Measurements from ENCODE around the gene CORO2B.

Gene CORO2B

DNA sequence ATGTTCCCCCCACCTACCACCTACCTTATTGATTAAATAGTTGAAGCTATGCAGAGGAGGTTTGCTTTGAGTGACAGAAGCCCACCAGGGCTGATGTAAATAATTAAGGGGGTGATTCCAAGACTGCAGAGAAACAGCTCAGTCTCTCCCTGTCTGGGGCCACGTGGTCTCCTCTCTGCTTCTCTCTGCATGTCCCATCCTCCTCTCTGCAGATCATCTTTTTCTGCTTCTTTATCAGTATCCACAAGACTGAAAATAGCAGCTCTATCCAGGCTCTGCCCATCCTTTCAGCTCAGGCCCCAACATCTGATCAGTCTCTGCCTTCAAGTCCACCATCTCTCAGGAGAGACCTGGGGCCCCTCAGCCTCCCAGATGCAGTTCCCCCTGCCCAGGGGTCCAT lies 131.1 kb downstream of the CORO2B start:
- DNase-seq, result no peak

DNA sequence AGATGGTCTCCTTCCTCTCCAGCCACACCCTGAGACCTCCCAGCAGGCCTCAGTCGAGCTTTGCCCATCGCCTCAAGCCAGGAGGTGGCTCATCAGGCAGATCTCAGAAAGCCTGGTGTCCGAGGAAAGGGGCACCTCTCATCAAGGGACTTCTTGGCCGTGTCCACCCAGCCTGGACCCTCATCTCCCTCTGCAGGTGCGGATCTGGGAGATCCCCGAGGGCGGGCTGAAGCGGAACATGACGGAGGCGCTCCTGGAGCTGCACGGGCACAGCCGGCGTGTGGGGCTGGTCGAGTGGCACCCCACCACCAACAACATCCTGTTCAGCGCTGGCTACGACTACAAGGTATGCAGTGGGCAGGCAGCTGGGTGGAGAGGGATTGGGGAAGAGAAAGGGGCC lies 131.7 kb downstream of the CORO2B start:
- no peak for DNase-seq

DNA sequence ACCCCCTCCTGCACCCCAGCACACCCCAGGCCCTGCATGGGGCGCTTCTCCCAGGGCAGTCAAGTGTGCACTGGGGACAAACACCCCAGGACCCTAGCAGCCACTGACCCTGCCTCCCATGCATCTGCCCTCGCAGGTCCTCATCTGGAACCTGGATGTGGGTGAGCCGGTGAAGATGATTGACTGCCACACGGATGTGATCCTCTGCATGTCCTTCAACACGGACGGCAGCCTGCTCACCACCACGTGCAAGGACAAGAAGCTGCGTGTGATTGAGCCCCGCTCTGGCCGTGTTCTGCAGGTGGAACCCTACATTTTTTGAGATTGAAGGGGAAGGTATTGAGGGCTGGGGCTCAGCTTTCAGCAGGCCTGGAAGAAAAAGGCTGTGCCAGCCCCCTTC lies 132.6 kb downstream of the CORO2B start:
- no peak for DNase-seq

DNA sequence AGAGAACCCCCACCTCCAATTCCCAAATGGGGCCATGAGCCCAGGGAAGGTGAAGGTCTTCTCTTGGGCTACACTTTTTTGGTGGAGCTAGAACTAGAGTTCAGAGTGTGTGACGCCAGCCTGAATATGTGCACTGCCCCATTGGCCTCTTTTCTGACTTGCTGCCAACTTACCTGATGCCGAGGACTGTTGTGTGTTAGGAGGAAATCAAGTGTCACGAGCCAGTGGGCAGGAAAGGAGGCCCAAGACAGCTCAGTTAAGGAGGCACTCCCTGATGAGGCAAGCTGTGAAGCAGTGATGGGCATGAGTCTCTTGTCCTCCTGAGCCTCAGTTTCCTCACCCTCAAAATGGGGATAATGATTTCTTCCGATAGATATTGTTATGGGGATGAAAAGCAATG lies 134.1 kb downstream of the CORO2B start:
- no peak for DNase-seq

DNA sequence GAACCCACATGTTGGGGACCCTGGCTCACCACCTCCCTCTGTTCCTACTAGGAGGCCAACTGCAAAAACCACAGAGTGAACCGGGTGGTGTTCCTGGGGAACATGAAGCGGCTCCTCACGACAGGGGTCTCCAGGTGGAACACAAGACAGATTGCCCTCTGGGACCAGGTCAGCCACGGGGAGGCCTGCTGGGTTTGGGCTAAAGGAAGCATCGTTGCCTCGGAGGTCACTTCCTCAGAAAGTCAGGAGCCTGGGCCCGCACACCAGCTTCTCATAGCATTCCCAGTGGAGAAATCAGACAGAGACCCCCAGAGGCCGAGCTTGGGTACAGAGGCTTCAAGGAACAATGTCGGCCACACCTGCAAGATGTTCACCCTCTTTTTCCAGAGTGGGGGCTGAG lies 135.1 kb downstream of the CORO2B start:
- DNase-seq, result no peak

DNA sequence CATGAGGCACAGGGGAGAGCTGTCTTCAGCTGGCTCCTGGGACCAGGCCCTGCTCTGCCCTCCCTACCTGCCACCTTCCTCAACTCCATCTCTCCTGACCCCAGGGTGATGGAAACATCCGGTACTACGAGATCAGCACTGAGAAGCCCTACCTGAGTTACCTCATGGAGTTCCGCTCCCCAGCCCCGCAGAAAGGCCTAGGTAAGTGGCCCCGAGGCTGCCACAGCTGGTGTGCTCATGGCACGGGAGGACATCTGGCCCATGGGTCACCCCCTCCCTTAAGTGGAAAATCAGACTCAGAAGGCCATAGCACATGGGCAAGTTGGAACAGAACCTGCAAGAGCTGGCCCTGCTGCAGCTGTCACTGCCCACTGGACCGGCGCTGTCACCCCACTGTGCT lies 136.3 kb downstream of the CORO2B start:
- no peak for DNase-seq

DNA sequence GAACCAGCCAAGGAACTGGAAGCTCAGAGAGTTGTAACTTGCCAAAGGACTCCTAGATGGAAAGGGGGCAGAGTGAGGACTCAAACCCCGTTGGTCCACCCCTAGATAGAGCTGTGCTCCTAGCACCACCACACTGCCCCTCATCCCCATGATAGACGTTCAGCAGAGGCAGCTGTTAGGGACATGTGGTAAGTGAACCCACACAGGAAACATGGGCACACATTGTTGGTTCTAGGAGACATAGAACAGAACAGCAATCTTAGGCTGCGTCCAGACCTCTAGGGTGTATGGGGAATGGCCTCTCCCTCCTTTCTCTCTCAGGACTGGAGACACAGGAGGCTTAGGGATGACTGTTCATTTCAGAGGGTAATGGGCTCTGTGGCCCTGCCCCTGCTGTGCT lies 139.2 kb downstream of the CORO2B start:
- no peak for DNase-seq

DNA sequence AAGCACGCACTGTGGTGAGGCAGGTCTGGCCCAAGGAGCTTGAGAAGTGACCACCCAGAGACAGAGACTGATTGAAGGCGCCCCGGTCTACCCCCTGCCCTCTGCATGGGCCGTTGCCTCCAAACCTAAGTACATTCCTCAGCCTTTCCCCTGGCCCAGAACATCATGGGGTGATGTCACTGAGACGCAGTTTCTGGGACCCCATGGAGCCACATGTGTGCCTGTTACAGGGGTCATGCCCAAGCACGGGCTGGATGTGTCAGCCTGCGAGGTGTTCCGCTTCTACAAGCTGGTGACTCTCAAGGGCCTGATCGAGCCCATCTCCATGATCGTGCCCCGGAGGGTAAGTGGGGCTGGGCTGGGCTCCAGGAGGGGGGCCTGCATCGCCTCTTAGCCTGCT lies 139.7 kb downstream of the CORO2B start:
- no peak for DNase-seq

DNA sequence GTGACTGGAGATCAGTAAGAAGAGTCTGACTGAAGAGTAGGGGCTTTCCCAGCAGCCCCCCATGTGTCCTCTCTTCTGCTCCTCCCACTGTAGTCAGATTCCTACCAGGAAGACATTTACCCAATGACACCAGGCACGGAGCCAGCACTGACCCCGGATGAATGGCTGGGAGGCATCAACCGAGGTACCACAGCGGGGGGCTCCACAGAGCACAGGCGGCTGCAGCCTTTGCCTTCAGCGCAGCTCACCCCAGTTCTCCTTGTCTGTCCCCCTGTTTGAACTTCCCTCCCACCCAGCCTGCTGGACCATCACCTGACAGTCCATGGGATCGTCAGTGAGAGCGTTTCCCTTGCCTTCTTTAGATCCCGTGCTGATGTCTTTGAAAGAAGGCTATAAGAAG lies 140.3 kb downstream of the CORO2B start:
- no peak for DNase-seq

DNA sequence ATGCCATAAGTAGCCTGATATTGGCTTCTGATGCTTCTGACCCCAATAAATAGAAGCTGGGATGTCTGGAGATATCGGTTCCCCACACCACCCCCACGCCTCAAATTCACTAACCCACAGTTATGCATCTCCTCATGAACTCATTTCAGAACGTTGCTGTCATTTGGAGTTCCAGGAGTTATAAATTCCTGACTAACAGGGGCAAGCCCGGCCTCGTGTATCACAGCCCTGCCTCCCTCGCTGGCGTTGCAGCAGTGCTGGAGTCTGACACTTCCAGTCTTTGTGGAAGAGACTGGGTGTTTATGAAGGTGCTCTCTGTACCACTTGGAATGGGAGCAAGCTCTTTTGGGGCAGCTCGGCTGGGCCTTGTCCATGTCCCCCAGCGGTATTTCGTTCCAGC lies 140.9 kb downstream of the CORO2B start:
- no peak for DNase-seq

DNA sequence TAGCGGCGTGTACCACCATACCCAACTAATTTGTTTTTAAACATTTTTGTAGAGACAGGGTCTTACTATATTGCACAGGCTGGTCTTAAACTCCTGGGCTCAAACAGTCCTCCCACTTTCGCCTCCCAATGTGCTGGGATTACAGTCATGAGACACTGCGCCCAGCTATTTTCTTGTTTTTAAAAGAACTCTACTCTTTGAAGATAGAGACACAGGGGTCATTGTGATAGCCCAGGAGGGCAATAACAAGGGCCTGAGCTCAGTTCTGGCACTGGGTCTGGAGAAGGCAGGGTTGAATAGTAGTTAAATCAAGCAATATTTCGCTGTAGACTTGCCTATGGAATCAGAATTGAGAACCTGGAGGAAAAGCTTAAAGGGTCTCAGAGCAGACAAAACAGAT lies 143.1 kb downstream of the CORO2B start:
- DNase-seq, result no peak

DNA sequence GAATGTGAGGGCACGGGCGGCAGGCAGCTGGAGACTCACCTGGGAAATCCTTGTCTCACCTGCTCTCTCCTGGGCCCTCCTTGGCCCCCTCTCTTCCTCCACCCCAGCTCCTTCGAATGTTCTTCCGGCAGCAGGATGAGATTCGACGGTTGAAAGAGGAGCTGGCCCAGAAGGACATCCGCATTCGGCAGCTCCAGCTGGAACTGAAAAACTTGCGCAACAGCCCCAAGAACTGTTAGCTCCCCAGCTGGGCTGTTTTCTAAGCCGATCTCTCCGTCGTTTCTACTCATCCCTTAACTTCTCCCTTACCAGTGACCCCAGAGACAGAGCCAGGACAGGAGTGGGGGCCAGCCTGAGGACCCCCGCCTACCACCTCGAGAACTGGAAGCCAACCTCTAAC lies 146.9 kb downstream of the CORO2B start:
- DNase-seq, result no peak

DNA sequence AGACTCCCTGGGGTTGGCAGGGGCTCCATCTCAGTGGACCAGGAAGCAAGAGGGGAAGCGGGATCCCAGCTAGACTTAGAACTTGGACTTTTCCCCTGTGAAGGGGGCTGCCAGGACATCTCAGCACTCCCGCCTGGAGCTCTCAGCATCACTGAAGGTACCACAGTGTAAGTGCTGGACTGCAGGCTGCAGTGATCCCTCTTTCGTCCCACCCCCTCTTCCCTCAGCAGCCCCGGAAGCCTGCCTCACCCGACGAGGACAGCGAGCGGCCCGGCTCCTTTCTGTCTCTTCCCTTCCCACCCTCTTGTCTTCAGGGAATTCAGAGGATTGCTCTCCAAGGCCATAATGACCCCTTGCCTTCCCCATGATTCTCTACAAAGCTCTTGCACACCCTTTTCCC lies 147.5 kb downstream of the CORO2B start:
- DNase-seq, result no peak

DNA sequence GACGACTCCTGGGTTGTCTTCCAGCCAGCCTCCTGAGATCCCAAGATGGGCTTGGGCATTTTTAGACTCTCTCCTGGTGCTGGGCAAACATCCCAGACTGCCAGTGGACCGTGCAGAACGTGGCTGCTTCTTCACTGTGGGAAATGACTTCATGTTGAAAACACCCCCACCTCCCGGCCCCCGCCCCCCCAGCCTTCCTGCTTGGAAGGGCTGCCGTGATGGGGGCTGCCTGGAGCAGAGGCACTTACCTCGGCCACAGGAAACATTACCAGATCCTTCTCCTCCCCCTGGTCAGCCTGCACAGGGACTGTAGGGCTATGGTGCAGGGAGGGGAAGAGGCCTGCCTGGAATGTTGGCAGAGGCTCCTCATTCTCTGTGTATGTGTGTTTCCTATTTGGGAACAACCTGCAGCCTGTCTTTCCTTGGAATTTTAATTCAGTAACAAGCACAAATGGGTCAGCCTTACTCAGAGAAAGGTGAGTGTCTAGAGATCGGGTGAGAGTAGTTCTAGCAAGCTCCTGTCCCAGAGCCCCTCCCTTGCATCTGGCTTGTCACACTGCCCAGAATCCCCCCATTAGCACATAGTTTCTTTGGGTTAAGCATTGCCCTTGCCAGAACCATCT lies 151.1 kb downstream of the CORO2B start:
- no peak for DNase-seq

DNA sequence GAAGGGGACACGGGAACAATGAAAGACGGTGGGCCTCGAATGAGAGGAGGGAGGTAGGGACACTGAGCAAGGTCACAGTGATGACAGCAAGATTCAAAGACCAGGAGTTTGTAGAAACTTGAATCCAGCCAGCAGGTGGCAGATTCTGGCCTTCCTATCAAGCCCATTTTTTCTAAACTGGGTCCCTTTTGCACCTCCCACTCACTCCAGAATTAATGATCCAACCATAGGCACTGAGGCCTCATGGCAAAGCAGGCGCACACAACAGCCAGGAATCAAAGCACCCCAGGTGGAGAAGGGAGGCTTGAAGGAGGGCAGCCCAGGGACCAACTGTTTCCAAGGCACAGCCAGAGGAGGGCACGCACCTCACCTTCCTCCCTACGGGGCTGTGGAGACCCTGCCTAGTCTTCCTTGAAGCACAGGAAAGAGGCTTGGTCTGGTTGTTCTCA lies 151.7 kb downstream of the CORO2B start:
- no peak for DNase-seq

DNA sequence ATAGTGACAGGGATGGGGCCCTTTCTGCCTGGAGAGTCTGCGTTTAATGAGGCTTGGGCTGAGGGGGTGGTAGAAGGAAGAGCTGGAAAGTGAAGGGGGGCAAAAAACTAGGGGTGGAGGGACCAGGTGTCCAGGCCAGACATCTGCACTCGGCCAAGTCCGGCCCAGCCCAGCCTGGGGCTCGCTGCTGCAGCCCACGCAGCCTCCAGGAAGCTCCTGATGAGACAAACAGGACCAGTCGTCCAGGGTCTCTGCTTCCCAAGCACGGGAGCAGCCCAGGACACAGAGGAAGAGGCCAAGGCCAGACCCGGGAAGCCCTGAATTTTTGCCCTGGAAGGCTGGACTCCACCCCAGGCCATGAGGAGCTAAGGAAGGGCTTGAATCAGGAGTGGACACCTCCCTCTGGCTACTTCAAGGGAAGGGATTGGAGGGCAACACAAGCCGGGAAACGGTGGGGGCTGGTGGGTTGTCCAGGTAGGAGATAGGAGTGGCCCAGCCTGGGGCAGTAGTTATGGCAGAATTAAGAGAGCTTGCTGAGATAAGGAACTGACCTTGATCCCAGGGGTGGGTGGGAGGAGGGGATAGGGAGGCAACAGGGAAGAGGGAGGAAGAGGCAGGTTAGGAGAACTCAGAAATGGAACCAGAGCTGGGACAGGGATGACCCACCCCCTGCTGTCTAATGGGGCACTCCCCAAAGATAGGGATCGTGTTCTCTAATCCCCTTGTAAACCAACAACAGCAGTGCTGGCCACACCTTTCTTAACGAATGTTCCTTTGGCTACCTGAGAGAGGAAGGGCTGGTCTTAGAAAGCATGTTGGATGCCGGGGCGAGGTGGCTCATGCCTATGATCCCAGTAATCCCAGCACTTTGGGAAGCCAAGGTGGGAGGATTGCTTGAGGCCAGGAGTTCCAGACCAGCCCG lies 152.4 kb downstream of the CORO2B start:
- no peak for DNase-seq

DNA sequence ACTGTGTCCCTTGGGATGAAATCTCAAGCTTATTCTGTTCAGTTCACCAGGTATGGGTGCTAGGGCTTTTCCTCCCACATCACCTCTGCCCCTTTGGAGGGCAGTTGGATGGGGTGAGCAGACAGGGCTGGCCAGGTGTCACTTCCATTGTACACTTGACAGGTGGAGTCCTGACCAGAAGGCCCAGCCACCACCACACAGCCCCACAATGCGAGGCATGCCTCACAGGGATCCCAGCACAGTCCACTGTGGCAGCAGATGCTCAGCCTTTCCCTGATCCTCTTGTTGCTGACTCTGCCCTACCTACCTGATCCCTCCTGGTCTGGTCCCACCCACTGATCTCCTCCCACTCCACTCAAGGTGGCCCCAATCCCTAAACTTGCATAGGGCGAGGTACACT lies 153.7 kb downstream of the CORO2B start:
- no peak for DNase-seq

DNA sequence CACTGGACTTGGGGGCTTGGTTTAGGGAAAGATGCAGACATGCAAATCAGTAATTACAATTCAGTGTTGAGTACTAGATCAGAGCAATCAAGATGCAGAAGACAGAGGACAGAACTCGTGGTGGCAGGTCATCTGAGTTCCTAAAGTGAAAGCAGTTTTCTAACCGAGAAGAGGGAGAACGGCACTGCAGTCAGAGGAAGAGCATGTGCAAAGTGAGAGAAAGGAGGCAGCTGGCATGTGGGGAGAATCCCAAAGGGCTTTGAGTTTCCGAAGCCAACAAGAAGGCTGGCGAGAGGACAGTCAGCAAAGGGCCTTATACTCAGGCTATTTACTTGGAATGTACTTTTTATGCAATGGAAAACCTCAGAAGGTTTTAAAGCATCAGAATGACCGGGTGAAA lies 154.9 kb downstream of the CORO2B start:
- no peak for DNase-seq

DNA sequence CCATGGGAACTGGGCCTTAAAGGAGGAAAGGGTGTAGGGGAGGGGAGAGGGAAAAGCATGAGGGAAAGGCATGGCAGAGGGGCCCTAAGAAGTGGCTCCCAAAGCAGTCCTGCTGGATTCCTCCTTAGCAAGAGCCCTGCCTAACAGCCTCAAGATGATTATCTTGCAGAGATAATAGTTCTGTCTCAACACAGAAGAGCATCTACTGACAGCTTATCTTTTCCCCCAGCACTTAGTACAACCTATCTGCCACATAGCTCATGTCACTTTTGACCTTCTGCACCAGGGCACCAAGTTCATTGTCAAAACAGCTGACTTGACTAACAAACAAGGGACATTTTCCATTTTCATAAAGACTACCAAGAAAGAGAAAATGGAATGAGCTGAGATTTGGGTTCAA lies 155.6 kb downstream of the CORO2B start:
- no peak for DNase-seq

DNA sequence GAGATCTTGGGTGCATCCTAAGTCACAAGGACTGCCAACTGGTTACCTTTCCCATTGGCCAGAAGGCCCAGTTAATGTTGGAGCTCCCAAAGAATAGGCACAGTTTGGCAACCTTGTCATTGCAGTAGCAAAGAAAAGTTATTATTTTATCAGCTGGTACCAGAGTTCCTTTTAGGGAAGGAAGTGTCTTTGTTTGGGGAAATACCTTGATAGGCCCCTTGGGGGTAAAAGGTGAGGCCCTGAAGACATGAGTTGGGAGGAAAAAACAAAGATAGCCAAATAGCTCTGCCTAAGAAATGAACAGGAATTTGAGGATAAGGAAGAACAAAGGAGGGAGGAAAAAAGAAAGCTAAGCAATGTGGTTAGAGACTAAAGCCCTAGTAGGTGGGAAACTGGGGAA lies 156.1 kb downstream of the CORO2B start:
- DNase-seq, result no peak

DNA sequence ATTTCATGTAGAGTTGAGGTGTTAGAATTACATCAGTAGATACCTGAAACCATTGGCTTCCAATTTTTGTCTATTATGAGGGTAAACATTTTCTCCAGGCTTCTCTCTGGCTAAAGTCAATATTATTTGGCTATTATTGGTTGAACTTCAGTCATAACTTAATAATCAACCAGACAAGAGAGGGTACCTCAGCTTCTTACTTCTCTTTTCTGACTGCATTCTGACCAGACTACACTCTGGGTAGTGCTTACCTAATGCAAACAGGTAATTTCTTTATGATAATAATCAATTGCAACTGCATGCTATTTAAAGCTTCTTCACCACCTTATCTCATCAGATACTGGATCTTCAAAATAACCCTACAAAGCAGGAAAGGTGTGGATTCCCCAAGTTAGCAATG lies 156.8 kb downstream of the CORO2B start:
- no peak for DNase-seq

DNA sequence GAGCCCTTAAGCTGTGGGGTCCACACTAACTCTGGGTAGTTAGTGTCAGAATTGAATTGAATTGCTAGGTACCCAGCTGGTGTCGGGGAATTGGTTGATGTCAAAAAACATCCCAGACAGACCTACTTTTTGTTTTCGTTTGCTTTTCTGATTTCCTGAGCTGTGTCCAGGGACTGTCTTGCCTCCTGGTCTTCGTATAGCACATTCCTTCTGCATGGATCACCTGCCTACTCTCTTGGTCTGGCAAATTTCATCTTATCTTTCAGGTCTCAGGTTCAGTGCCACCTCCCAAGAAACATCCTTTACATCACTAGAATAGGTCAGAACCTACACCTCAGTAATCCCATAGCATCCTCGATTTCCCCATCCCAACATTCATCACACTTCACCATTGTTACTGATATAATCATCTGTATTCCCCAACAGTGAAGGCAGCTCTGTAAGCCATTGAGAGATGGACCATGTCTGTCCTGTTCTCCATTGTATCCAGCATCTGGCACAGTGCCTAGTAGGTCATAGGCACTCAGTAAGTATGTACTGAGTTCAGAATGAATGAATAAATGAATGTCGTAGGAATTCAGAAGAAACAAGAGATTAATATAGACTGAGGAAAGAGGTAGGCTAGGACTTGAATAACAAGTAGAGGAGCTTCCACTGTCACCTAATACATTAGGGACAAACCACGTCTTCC lies 160.7 kb downstream of the CORO2B start:
- DNase-seq, result no peak

DNA sequence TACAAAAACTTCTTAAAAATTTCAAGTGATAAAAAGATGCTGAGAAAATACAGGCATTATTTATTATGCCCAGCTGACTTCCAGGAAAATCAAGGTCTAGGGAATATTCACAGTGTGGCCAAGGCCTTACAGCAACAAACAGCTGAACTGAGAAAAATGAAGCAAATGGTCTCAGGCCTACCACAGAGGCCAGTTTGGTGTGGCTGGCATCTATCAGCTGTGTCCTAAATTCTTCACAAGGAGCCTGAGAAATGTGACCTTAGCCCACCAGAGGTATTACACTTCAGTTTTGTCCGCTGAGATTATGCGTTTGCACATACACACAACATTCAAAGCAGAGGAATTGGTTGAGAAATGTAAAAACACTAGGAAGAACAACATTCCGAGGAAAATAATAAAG lies 164.5 kb downstream of the CORO2B start:
- no peak for DNase-seq

DNA sequence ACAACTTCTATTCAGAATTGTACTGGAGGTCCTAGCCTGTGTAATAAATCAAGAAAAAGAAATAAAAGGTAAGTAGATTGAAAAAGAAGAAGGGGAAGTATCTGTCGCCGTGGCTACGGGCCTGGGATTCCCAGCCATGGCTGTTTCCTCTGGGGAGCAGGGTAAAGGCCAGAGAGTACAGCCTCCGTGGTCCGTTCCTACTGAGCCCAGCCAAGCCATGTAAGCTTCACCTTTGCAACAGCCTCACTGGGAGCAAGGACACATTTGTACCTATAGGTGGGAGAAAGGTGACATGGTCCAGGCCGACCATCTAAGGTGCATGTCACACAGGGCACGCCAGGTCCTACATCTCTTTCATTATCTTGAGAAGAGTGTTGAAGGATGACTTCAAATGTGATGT lies 170.6 kb downstream of the CORO2B start:
- no peak for DNase-seq

Data from 8988T (cell line).